ENCODE measurements around the gene FZD1.

Gene FZD1

GRCh38 chr7:91291902-91292301, 27.7 kb downstream of the FZD1 start:
- TF ChIP-seq YY1 (IDR thresholded peaks at IDR 0.05; ENCODE audit: insufficient read depth, insufficient read length) (no peak), ZNF274 (IDR thresholded peaks at IDR 0.05; ENCODE audit: low read depth, low read length) (no peak), SUZ12 (IDR thresholded peaks at IDR 0.05; ENCODE audit: extremely low read depth, insufficient read depth, insufficient read length) (no peak)
- H3K9me3 ChIP-seq (ENCODE audit: insufficient read depth, low read length), result no peaks in the 10 kb centered on the region
- H3K36me3 ChIP-seq (ENCODE audit: insufficient read depth, insufficient read length, low read length), result no peaks in the 10 kb centered on the region
- no peak overlapping the region for H3K4me3 ChIP-seq (ENCODE audit: insufficient read length, low read depth)
- H3K27me3 ChIP-seq (ENCODE audit: insufficient read depth, insufficient read length), result no peaks in the 10 kb centered on the region
- H3K4me1 ChIP-seq (ENCODE audit: insufficient read depth, insufficient read length), result no peaks in the 10 kb centered on the region
- no peak overlapping the region for H3K9ac ChIP-seq (ENCODE audit: insufficient read length, low read depth)
- no peak for DNase-seq (ENCODE audit: low read depth, low spot score)

- H3K36me3 ChIP-seq (ENCODE audit: insufficient read depth, insufficient read length, low read length), result no peaks in the 10 kb centered on the region
- H3K27me3 ChIP-seq (ENCODE audit: insufficient read depth, insufficient read length), result no peaks in the 10 kb centered on the region
- H3K9me3 ChIP-seq (ENCODE audit: insufficient read depth, low read length), result no peaks in the 10 kb centered on the region
- no peak for TF ChIP-seq SUZ12 (IDR thresholded peaks at IDR 0.05; ENCODE audit: extremely low read depth, insufficient read depth, insufficient read length)
- TF ChIP-seq YY1 (IDR thresholded peaks at IDR 0.05; ENCODE audit: insufficient read depth, insufficient read length), result no peak
- TF ChIP-seq ZNF274 (IDR thresholded peaks at IDR 0.05; ENCODE audit: low read depth, low read length), result no peak
- no peak overlapping the region for H3K9ac ChIP-seq (ENCODE audit: insufficient read length, low read depth)
- no peaks in the 10 kb centered on the region for H3K4me1 ChIP-seq (ENCODE audit: insufficient read depth, insufficient read length)
- no peak for DNase-seq (ENCODE audit: low read depth, low spot score)
- H3K4me3 ChIP-seq (ENCODE audit: insufficient read length, low read depth), result no peak overlapping the region
Measured at GRCh38 chr7:91292506-91292905, 28.3 kb downstream of the FZD1 start.

GRCh38 chr7:91293136-91293535, 28.9 kb downstream of the FZD1 start:
- no peak overlapping the region for H3K4me3 ChIP-seq (ENCODE audit: insufficient read length, low read depth)
- TF ChIP-seq ZNF274 (IDR thresholded peaks at IDR 0.05; ENCODE audit: low read depth, low read length) (no peak), SUZ12 (IDR thresholded peaks at IDR 0.05; ENCODE audit: extremely low read depth, insufficient read depth, insufficient read length) (no peak), YY1 (IDR thresholded peaks at IDR 0.05; ENCODE audit: insufficient read depth, insufficient read length) (no peak)
- H3K36me3 ChIP-seq (ENCODE audit: insufficient read depth, insufficient read length, low read length), result no peaks in the 10 kb centered on the region
- H3K27me3 ChIP-seq (ENCODE audit: insufficient read depth, insufficient read length), result no peaks in the 10 kb centered on the region
- H3K9ac ChIP-seq (ENCODE audit: insufficient read length, low read depth), result no peak overlapping the region
- no peaks in the 10 kb centered on the region for H3K4me1 ChIP-seq (ENCODE audit: insufficient read depth, insufficient read length)
- DNase-seq (ENCODE audit: low read depth, low spot score), result no peak
- H3K9me3 ChIP-seq (ENCODE audit: insufficient read depth, low read length), result no peaks in the 10 kb centered on the region

- Histone ChIP-seq H3K27me3 (ENCODE audit: insufficient read depth, insufficient read length) (no peaks in the 10 kb centered on the region), H3K4me3 (ENCODE audit: insufficient read length, low read depth) (no peak overlapping the region), H3K36me3 (ENCODE audit: insufficient read depth, insufficient read length, low read length) (no peaks in the 10 kb centered on the region), H3K9me3 (ENCODE audit: insufficient read depth, low read length) (no peaks in the 10 kb centered on the region), H3K9ac (ENCODE audit: insufficient read length, low read depth) (no peak overlapping the region), H3K4me1 (ENCODE audit: insufficient read depth, insufficient read length) (no peaks in the 10 kb centered on the region)
- no peak for TF ChIP-seq YY1 (IDR thresholded peaks at IDR 0.05; ENCODE audit: insufficient read depth, insufficient read length)
- no peak for TF ChIP-seq ZNF274 (IDR thresholded peaks at IDR 0.05; ENCODE audit: low read depth, low read length)
- no peak for TF ChIP-seq SUZ12 (IDR thresholded peaks at IDR 0.05; ENCODE audit: extremely low read depth, insufficient read depth, insufficient read length)
- DNase-seq (ENCODE audit: low read depth, low spot score), result no peak
Measured at GRCh38 chr7:91293840-91294239, 29.6 kb downstream of the FZD1 start.

GRCh38 chr7:91294639-91295220, 30.5 kb downstream of the FZD1 start:
- no peak for TF ChIP-seq ZNF274 (IDR thresholded peaks at IDR 0.05; ENCODE audit: low read depth, low read length)
- TF ChIP-seq YY1 (IDR thresholded peaks at IDR 0.05; ENCODE audit: insufficient read depth, insufficient read length), result no peak
- TF ChIP-seq SUZ12 (IDR thresholded peaks at IDR 0.05; ENCODE audit: extremely low read depth, insufficient read depth, insufficient read length), result no peak
- no peaks in the 10 kb centered on the region for H3K27me3 ChIP-seq (ENCODE audit: insufficient read depth, insufficient read length)
- DNase-seq (ENCODE audit: low read depth, low spot score), result no peak
- H3K9ac ChIP-seq (ENCODE audit: insufficient read length, low read depth), result no peak overlapping the region
- H3K36me3 ChIP-seq (ENCODE audit: insufficient read depth, insufficient read length, low read length), result no peaks in the 10 kb centered on the region
- no peak overlapping the region for H3K4me3 ChIP-seq (ENCODE audit: insufficient read length, low read depth)
- H3K9me3 ChIP-seq (ENCODE audit: insufficient read depth, low read length), result no peaks in the 10 kb centered on the region
- H3K4me1 ChIP-seq (ENCODE audit: insufficient read depth, insufficient read length), result no peaks in the 10 kb centered on the region

- Histone ChIP-seq H3K9me3 (ENCODE audit: insufficient read depth, low read length) (no peaks in the 10 kb centered on the region), H3K9ac (ENCODE audit: insufficient read length, low read depth) (no peak overlapping the region), H3K36me3 (ENCODE audit: insufficient read depth, insufficient read length, low read length) (no peaks in the 10 kb centered on the region), H3K4me1 (ENCODE audit: insufficient read depth, insufficient read length) (no peaks in the 10 kb centered on the region), H3K27me3 (ENCODE audit: insufficient read depth, insufficient read length) (no peaks in the 10 kb centered on the region), H3K4me3 (ENCODE audit: insufficient read length, low read depth) (no peak overlapping the region)
- TF ChIP-seq YY1 (IDR thresholded peaks at IDR 0.05; ENCODE audit: insufficient read depth, insufficient read length), result no peak
- TF ChIP-seq ZNF274 (IDR thresholded peaks at IDR 0.05; ENCODE audit: low read depth, low read length), result no peak
- no peak for TF ChIP-seq SUZ12 (IDR thresholded peaks at IDR 0.05; ENCODE audit: extremely low read depth, insufficient read depth, insufficient read length)
- DNase-seq (ENCODE audit: low read depth, low spot score), result no peak
Measured at GRCh38 chr7:91295576-91295975, 31.3 kb downstream of the FZD1 start.

GRCh38 chr7:91297939-91298338, 33.7 kb downstream of the FZD1 start:
- DNase-seq (ENCODE audit: low read depth, low spot score), result no peak
- no peaks in the 10 kb centered on the region for H3K4me1 ChIP-seq (ENCODE audit: insufficient read depth, insufficient read length)

More at GRCh38 chr7:91297939-91298338, 33.7 kb downstream of the FZD1 start:
- Histone ChIP-seq H3K9me3 (ENCODE audit: insufficient read depth, low read length) (no peaks in the 10 kb centered on the region), H3K27me3 (ENCODE audit: insufficient read depth, insufficient read length) (no peaks in the 10 kb centered on the region), H3K9ac (ENCODE audit: insufficient read length, low read depth) (no peak overlapping the region), H3K36me3 (ENCODE audit: insufficient read depth, insufficient read length, low read length) (no peaks in the 10 kb centered on the region), H3K4me3 (ENCODE audit: insufficient read length, low read depth) (no peak overlapping the region)
- TF ChIP-seq ZNF274 (IDR thresholded peaks at IDR 0.05; ENCODE audit: low read depth, low read length) (no peak), SUZ12 (IDR thresholded peaks at IDR 0.05; ENCODE audit: extremely low read depth, insufficient read depth, insufficient read length) (no peak), YY1 (IDR thresholded peaks at IDR 0.05; ENCODE audit: insufficient read depth, insufficient read length) (no peak)
